GM23338 (cell line): Measurements from ENCODE around the gene SIX5. TPM values are rescaled to one million over a fixed set of nuclear protein-coding genes. Genes with fewer than 3 reads are reported as not detected.

Experiments used
- ATAC-seq: fragments of 200-7000 bp; cut with Tn5 transposase; 3 replicates; pipeline ENCODE4 v1.9.1; 2020
- DNase-seq: peaks from one replicate; pipeline ENCODE4 v3.0.0-alpha.2; 2015; ENCODE audit warnings: low spot score
- H2AFZ ChIP-seq: fragments of 200-600 bp; sonication (generic); 2 replicates; pipeline ENCODE4 v1.8.0; 2016; ENCODE audit warnings: antibody characterized with exemption, mild to moderate bottlenecking, moderate library complexity
- H3F3A ChIP-seq: fragments of 200-600 bp; sonication (generic); replicated peaks from 2 replicates; pipeline ENCODE4 v1.8.0; 2017; ENCODE audit warnings: antibody characterized with exemption, mixed run types, low read depth
- H3K27ac ChIP-seq: fragments of 200-600 bp; sonication (generic); 2 replicates; pipeline ENCODE4 v1.6.1; 2016; ENCODE audit warnings: low read depth
- H3K27me3 ChIP-seq: fragments of 200-600 bp; sonication (generic); 2 replicates; pipeline ENCODE4 v1.8.0; 2016; ENCODE audit warnings: mild to moderate bottlenecking, mixed run types, moderate library complexity; ENCODE audit not compliant: insufficient read depth
- H3K36me3 ChIP-seq: fragments of 200-600 bp; sonication (generic); 2 replicates; pipeline ENCODE4 v1.8.0; 2016; ENCODE audit warnings: mild to moderate bottlenecking; ENCODE audit not compliant: insufficient read depth
- H3K4me1 ChIP-seq: fragments of 200-600 bp; sonication (generic); 2 replicates; pipeline ENCODE4 v1.8.0; 2016; ENCODE audit warnings: mild to moderate bottlenecking, moderate library complexity; ENCODE audit not compliant: insufficient read depth
- H3K4me2 ChIP-seq: fragments of 200-600 bp; sonication (generic); 2 replicates; pipeline ENCODE4 v1.7.1; 2017; ENCODE audit warnings: mixed run types
- H3K4me3 ChIP-seq: fragments of 200-600 bp; sonication (generic); 2 replicates; pipeline ENCODE4 v1.6.1; 2016; ENCODE audit warnings: mixed run types
- H3K79me2 ChIP-seq: fragments of 200-600 bp; sonication (generic); replicated peaks from 2 replicates; pipeline ENCODE4 v1.8.0; 2017; ENCODE audit warnings: mild to moderate bottlenecking; ENCODE audit not compliant: insufficient read depth
- H3K9me2 ChIP-seq: fragments of 200-600 bp; sonication (generic); 2 replicates; pipeline ENCODE4 v1.8.0; 2017; ENCODE audit not compliant: insufficient read depth
- H4K20me1 ChIP-seq: fragments of 200-600 bp; sonication (generic); replicated peaks from 2 replicates; pipeline ENCODE4 v1.8.0; 2017; ENCODE audit warnings: mild to moderate bottlenecking; ENCODE audit not compliant: insufficient read depth
- H3K27ac Mint-ChIP-seq: 2 replicates; pipeline ENCODE4 v1.8.0; 2020; ENCODE audit warnings: inconsistent platforms, mild to moderate bottlenecking, moderate library complexity, mixed read lengths
- H3K27me3 Mint-ChIP-seq: 3 replicates; pipeline ENCODE4 v1.8.0; 2022; ENCODE audit warnings: low read depth, mild to moderate bottlenecking, moderate library complexity, mixed read lengths, inconsistent platforms; ENCODE audit not compliant: insufficient read depth, poor library complexity
- H3K36me3 Mint-ChIP-seq: 3 replicates; pipeline ENCODE4 v1.8.0; 2021; ENCODE audit warnings: low read depth, mild to moderate bottlenecking, inconsistent platforms, moderate library complexity, mixed read lengths
- H3K4me1 Mint-ChIP-seq: 3 replicates; pipeline ENCODE4 v1.8.0; 2020; ENCODE audit warnings: mild to moderate bottlenecking, inconsistent platforms, mixed read lengths
- H3K4me3 Mint-ChIP-seq: 3 replicates; pipeline ENCODE4 v1.8.0; 2021; ENCODE audit warnings: moderate library complexity, mild to moderate bottlenecking, inconsistent platforms, mixed read lengths
- H3K9me3 Mint-ChIP-seq: 3 replicates; pipeline ENCODE4 v1.8.0; 2020; ENCODE audit warnings: moderate library complexity, mild to moderate bottlenecking, inconsistent platforms, mixed read lengths
- CREB1 ChIP-seq: fragments of 250-450 bp; sonication (Bioruptor Pico); IDR thresholded peaks from 2 replicates; pipeline ENCODE4 v1.5.0; 2020; ENCODE audit warnings: low read depth, mild to moderate bottlenecking, moderate library complexity
- CTCF ChIP-seq, 2 experiments: fragments of 200-600 bp in 1 of 2; sonication (generic) in 1 of 2; conservative IDR thresholded peaks; 2 replicates each; pipeline versions ENCODE4 v1.5.1 to v1.6.1; 2016 to 2017; ENCODE audit warnings: antibody characterized with exemption in 2 of 2, low read depth in 2 of 2, mild to moderate bottlenecking in 2 of 2, moderate library complexity in 1 of 2
- EZH2 ChIP-seq: fragments of 200-600 bp; sonication (generic); IDR thresholded peaks from one replicate; pipeline ENCODE4 v1.8.0; 2017; ENCODE audit warnings: antibody characterized with exemption, mild to moderate bottlenecking, low read depth; ENCODE audit not compliant: unreplicated experiment
- JUNB ChIP-seq: IDR thresholded peaks from one replicate; pipeline ENCODE4 v1.6.1; 2016; ENCODE audit warnings: antibody characterized with exemption; ENCODE audit not compliant: unreplicated experiment
- NANOG ChIP-seq: IDR thresholded peaks from 2 replicates; pipeline ENCODE4 v1.6.1; 2016; ENCODE audit warnings: antibody characterized with exemption, borderline replicate concordance
- POLR2AphosphoS5 ChIP-seq: IDR thresholded peaks from 2 replicates; pipeline ENCODE4 v1.6.1; 2016; ENCODE audit warnings: antibody characterized with exemption, low read depth
- ZNF462 ChIP-seq: fragments of 250-450 bp; sonication (Bioruptor Pico); IDR thresholded peaks from 2 replicates; pipeline ENCODE4 v1.5.0; 2020; ENCODE audit warnings: mild to moderate bottlenecking, moderate library complexity
- polyA plus RNA-seq: library from polyadenylated mRNA; unstranded; fragments of >200 nt; fragmentation: Nextera tagmentation; extraction: Ambion mirVana; gene quantifications from 2 replicates; pipeline ENCODE4 v1.2.1, GENCODE V29; 2016
- total RNA-seq: library from RNA; depleted of rRNA; stranded (reverse); fragments of >200 nt; shearing (Covaris generic); gene quantifications from 2 replicates; pipeline ENCODE4 v1.2.3, GENCODE V29; 2014

SIX5 gene
- total and polyA plus RNA-seq, 2 experiments from 2014 or later, result 10.1 to 22.6 TPM

- TF ChIP-seq JUNB, result no peak
- TF ChIP-seq CTCF (conservative IDR thresholded peaks at IDR 0.05; ENCODE audit: low read depth in 2 of 2), result no peak
- TF ChIP-seq CREB1 (CRISPR knock-in tag), result no peak
- no peak for TF ChIP-seq NANOG
These were observed 15.0 kb upstream of the SIX5 start (continued) for GRCh38 chr19:45784096-45784495.

- peaks cover 29% of the 10 kb centered on the region for H3K36me3 Mint-ChIP-seq
- no peaks in the 10 kb centered on the region for H3K9me2 ChIP-seq
- H4K20me1 ChIP-seq, result peaks cover 12% of the 10 kb centered on the region
- H3K4me1 Mint-ChIP-seq, result peaks cover 35% of the 10 kb centered on the region
- H3K9me3 Mint-ChIP-seq, result no peaks in the 10 kb centered on the region
- no peak overlapping the region for H2AFZ ChIP-seq
- H3K27me3 Mint-ChIP-seq, result peaks cover 31% of the 10 kb centered on the region
- ATAC-seq (no peak), DNase-seq (no peak)
- TF ChIP-seq POLR2AphosphoS5 (no peak), CTCF (conservative IDR thresholded peaks at IDR 0.05; ENCODE audit: low read depth in 2 of 2) (peak in 1 of 2 experiments; percentile 28; a peak in 1 of 4 replicates)
- H3K27me3 ChIP-seq, result peaks cover 8% of the 10 kb centered on the region
- H3K4me3 ChIP-seq, result no peak overlapping the region
- peaks cover 33% of the 10 kb centered on the region for H3K4me1 ChIP-seq
- H3K36me3 ChIP-seq, result no peaks in the 10 kb centered on the region
- peaks cover 8% of the 10 kb centered on the region; the same call in 1 of the 2 replicates for H3F3A ChIP-seq
- no peak overlapping the region for H3K4me3 Mint-ChIP-seq
- no peaks in the 10 kb centered on the region for H3K79me2 ChIP-seq
- H3K27ac ChIP-seq, result no peak overlapping the region
- 0 out of 2 replicates have a peak overlapping the region, but pooled peaks have one; percentile 20 for H3K4me2 ChIP-seq
- no peak overlapping the region for H3K27ac Mint-ChIP-seq
These were observed 14.1 kb upstream of the SIX5 start for GRCh38 chr19:45782820-45783785.

- Mint-ChIP-seq H3K4me3 (no peak within 1 kb of the TSS), H3K27ac (no peak within 1 kb of the TSS), H3K4me1 (peaks cover 35% of the 10 kb centered on the region), H3K36me3 (peaks cover 29% of the 10 kb centered on the region), H3K9me3 (no peaks in the 10 kb centered on the region), H3K27me3 (peaks cover 35% of the 10 kb centered on the region)
- Histone ChIP-seq H2AFZ (no peak within 1 kb of the TSS), H4K20me1 (peaks cover 8% of the 10 kb centered on the region), H3K79me2 (no peaks in the 10 kb centered on the region), H3K9me2 (no peaks in the 10 kb centered on the region), H3F3A (peaks cover 8% of the 10 kb centered on the region; the same call in 1 of the 2 replicates), H3K27ac (no peak within 1 kb of the TSS), H3K27me3 (peaks cover 8% of the 10 kb centered on the region), H3K4me3 (no peak within 1 kb of the TSS), H3K36me3 (no peaks in the 10 kb centered on the region), H3K4me2 (0 out of 2 replicates have a peak within 1 kb of the TSS, but pooled peaks have one; percentile 20), H3K4me1 (peaks cover 33% of the 10 kb centered on the region)
- DNase-seq (no peak), ATAC-seq (no peak; the same call in 2 of the 3 replicates)
- no peak for TF ChIP-seq ZNF462 (CRISPR knock-in tag)
- no peak for TF ChIP-seq EZH2
These were observed 13.2 kb upstream of the SIX5 start, which contains the start of gene DMPK for GRCh38 chr19:45782162-45782691. DMPK (minus strand) TSS chr19:45782490; CDS start chr19:45782352, 138 bp downstream.
